ENCODE results near the gene RAC2.
"Not testable (repeated sequence)": the region's sequence is repeated elsewhere in the genome, so short reads cannot be mapped to it uniquely, and the experiment has no call there.

Gene RAC2

DNA sequence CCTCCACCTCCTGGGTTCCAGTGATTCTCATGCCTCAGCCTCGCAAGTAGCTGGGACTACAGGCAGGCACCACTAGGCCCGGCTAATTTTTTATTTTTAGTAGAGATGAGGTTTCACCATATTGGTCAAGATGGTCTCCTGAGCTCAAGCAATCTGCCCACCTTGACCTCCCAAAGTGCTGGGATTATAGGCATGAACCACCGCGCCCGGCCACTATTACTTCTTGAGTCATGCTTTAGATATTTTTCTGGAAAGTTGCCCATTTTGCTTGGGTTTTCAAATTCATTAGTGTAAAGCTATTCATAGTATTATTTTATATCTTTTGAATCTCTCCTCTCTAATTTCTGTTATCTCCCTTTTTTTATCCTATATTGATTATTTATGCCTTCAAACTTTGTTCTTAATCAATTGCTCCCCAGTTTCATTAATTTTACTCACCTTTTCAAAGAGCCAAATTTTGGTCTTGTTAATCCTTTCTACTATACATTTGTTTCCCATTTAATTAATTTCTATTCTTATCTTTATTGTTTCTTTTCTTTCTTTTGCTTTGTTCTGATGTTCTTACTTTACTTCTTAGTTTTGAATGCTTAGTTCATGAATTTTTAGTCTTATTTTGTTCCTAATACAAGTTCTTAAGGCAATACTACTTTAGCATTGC lies 10.3 kb upstream of the RAC2 start:
- no peak for DNase-seq

DNA sequence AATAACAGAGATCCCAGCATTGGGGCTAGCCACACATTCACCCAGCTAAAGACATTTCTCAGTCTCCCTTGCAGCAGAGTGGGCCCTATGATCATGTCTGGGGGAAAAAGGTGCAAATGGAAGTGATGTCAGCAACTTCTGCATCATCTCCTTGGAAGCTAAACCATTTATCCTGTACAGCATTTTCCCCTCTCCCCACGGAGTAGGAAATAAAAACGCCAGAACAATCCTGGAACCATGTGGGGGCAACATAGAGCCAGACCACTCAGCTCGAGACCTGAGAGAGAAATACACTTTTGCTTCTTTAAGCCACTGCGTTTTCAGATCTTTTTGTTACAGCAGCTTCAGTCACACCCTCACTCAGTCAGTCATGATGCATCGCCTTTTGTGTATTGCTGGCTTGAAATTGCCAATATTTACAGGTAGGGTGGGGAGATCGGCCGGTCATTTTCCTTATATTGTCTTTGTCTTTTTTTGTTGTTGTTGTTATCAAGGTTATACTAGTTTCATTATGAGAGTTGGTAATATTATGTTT lies 9.1 kb upstream of the RAC2 start:
- DNase-seq, result no peak

DNA sequence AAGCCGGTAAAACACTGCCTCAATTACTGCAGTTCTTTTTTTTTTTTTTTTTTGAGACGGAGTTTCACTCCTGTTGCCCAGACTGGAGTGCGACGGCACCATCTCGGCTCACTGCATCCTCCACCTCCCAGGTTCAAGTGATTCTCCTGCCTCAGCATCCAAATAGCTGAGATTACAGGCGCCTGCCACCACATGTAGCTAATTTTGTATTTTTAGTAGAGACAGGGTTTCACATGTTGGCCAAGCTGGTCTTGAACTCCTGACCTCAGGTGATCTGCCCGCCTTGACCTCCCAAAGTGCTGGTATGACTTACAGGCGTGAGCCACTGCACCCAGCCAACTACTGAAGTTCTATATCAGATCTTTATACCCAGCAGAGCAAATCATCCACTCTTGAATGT lies 7.8 kb upstream of the RAC2 start:
- not testable (repeated sequence) for DNase-seq

DNA sequence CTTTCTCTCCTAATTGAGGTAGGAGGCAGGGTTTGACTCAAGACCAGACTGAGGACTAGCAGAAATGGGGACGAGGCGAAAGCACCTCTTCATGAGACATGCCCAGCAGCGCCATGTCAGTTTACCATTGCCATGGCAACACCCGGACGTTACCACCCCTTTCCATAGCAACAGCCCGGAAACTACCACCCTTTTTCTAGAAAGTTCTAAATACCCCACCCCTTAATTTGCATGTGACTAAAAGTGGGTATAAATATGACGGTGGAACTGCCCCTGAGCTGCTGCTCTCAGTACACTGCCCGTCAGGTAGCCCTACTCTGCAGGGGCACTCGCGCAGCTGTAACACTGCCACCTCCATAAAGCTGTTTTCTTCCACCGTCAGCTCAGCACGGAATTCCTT lies 5.9 kb upstream of the RAC2 start:
- no peak for DNase-seq

DNA sequence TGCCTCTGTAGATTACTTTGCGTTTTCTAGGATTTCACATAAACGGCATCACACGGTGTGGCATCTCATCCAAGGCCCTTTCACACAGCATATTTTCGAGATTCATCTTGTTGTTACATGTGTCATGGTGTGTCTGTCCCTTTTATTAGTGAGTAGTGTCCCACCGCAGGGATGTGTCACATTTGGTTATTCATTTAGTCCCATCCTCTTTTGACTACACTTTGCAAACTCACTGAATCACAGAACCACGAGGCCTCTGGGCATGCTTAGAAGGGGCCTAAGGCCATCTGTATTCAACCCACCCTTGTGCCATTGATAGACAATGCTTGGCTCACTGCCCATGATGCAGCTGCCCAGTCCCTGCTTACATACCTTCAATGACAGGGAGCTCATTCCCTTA lies 4.2 kb upstream of the RAC2 start:
- no peak for DNase-seq

DNA sequence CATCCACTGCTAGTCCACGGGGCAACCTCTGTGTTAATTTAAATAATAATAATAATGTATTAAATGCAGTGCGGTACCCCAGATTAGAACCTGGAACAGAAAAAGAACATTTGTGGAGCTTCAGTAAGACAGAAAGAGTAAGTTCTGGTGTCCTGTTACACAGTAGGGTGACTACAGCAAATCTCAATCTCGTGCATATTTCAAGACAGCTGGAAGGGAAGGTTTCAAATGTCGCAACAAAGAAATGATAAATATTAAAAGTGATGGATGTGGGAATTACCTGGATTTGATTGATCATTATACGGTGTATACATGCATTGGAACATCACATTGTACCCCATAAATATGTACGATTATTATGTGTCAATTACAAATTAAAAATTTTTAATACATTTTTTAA lies 1.7 kb upstream of the RAC2 start:
- DNase-seq, result no peak

DNA sequence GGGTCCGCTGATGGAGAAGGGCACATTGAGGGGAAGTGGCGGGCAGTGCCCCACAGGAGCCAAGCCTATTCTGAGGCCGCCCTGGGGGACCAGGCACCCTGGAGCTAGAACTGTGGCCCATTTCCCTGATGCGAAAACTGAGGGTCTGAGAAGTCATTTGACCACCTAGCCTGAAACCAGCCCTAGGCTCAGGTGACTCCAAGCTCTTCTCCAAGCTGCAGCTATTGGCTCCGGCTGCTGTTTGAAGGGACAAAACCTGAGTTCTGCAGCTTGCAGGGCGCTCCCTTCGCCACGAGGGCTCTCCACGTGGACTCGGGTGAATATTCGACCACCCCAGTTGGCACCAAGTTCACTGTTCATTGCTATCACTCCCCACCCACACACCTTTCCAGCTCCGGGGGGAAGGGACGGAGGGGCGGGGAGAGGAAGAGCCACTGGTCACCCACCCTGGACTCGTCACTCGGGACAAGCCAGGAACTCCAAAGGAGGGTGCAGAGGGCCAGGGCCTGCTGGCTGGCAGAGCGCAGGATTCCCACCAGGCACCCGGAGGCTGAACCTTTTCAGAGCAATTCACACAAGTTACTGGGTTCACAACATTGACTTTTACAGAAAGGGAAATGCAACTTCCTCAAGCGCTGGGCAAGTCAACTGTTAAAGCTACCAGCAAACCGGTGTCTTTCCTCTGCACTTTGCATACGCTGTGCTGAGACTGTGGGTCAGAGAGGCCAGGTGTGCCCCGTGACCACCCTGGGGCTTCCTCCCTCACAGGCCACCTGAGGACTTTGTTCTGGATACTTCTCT lies 1.1 kb upstream of the RAC2 start:
- DNase-seq, result no peak

DNA sequence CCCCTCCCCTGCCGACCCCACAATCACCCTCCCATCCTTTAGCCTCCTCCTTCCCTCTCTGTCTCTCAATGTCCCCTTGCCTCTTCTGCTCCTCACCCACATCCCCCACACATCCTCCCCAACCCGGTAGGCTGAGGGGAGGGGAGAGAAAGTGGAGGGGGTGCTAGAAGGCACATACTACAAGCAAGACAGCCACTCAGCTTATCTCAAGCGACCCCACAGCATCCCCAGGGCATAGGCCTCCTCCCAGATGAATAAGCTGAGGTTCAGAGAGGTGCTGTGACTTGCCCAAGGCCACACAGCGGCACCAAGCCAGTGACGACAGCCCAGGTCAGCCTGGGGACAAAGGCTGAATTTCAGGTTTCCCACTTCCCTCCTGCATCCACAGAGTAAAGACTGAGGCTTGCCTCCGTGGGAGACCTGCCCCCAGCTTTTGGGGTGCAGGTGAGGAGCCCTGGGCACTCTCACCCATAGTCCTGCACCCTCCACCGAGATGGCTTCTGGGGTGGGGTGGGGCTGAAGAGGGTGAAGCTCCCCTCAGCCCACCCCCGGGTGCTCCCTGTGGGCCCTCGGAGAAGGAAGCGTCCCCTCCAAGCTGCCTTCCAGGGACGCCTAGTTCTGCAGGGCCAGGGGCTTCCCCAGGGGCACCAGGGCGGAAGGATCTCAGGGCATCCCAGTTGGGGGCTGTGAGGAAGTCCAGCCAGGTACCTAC lies 511 bp downstream of the RAC2 start:
- no peak for DNase-seq

DNA sequence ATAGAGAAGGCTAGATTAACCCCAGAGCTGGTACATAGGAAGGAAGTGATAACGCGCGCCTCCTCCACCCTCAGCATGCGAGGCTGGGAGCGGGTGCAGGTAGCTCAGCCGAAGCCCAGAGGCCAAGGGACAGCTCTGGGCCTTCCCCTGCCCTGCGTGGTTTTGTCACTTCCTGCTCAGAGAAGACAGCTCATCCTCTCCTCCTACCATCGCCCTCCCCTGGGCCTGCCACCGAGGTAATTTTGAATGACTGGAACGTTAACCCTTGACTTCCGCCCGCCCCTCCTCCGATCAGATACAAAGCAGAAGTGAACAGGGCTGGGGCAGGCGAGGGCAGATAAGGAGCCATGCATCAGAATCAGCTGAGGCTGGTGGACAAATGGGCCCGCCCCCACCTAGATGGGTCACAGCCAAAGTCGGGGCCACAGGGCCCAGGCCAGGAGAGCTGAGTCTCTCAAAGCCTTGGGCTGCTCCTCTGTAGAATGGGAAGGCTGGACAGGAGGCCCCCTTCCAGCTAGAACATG lies 1.6 kb downstream of the RAC2 start:
- DNase-seq, result peak; percentile 83 to 85

DNA sequence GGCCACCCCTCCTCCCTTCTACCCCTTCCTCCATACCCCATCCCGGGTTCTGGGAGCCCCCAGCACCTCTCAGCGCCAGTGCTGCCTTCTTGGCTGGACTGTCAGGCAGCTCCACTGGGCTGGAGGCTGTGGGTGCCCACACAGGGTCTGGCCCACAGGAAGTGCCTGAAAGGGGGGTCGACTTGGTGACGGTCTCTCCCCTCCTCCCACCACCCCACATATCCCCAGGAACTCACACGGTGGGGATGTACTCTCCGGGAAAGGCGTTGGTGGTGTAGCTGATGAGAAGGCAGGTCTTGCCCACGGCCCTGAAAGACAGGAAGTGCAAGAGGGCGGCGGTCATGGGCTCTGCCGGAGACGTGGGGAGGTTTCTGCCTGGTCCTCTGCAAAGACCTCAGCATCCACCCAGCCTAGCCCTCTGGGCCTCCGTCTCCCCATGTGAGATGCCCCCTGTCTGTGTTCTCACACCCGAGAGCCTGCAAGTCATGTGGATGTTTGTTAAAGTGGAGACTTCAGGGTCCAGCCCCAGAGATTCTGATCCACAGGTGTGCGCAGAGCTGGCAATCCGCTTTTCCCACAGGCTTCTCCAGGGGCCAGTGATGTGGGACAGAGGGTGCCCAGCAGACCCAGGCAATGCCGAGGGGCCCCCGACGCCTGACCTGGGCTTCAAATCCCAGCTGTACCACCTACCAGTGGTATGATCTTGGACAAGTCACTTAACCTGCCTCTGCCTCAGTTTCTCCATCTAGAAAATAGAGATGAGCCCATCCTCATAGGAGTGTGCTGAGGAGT lies 2.5 kb downstream of the RAC2 start:
- DNase-seq, result no peak

DNA sequence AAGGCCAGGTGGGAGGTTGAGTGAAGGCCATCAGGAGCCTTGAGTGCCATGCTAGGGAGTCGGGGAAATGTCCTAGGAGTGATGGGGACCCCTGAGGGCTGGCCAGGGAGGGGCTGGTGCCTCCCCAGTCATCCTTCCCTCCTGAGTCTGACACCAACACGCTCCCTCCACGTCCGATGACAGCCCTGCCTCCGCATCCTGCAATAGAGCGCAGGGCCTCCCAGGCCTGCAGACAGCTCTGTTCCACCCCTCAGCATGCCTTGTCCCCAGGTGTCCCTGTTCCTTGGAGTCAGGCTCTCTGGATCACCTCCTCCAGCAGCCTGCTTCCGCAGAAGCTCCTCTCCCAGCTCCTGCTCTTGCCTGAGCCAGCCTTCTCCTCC lies 3.1 kb downstream of the RAC2 start:
- no peak for DNase-seq

DNA sequence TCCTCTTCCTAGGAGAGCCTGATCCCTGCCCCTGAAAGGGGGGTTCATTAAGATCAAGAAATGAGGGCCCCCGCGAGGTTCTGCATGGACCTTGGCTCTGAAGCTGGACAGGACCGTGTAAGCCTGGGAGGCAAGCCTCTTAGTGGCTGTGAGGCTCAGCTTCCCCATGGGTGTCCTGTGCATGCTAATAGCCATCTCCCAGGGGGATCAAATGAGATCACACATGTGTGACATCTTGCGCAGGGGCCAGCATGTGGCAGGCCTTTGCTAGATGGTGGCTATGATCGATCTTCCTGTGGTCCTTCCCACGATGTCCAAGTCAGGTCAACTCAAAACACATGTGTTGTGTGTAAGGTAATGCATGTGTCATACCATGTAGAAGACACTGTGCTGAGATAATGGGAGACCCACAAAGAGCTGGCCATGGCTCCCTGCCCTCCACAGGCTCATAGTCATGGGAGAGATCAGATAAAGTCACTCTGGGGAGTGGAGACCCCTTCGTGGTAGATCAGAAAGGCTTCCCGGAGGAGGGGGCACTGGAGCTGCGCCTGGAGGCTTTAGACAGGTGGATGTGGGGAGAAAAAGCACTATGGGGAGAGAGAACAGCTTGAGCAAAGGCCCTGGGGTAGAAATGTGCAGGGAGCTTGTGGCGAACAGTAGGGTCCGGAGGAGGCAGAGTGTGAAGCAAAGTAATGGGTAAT lies 3.7 kb downstream of the RAC2 start:
- DNase-seq, result no peak

DNA sequence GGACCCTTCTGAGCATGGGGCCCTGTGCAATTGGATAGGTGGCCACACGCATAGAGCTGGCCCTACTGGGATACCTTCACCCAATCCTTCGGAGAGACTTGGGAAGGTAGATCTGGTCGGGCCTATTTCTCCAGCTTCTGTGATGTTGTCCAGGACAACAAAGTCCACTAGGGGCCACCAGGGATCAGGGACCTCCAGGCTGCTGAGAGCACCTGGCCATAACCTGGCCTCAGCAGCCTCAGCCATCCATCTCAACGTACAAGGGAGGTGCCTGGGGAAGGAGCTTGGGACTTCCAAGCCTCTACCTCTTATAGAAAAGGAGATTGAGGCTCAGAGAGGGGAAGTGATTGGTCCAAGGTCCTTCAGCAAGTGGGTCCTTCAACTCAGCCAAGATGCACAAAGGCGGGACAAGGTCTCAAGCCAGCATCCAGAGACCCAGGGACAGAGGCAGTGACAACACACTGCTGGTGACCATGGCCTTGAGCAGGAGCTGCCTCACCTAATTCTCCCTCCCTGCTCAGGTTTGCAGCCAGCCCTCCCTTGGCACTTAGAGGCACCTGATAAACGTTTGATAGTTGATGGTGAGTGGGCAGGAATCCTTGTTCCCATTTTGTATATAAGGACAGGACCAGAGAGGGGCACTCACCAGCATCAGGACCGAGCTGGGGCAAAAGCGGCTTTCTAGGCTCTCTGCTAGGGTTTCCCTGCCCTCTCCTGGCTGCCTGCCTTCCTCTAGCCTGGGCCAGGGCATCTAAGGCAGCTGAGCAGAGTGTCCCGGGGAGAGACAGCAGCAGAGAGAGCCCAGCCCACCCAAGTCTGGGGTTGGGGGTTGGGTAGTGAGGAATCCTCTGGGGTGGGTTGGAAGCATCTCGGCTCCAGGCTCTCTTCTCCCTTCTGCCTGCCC lies 4.5 kb downstream of the RAC2 start:
- DNase-seq, result no peak

DNA sequence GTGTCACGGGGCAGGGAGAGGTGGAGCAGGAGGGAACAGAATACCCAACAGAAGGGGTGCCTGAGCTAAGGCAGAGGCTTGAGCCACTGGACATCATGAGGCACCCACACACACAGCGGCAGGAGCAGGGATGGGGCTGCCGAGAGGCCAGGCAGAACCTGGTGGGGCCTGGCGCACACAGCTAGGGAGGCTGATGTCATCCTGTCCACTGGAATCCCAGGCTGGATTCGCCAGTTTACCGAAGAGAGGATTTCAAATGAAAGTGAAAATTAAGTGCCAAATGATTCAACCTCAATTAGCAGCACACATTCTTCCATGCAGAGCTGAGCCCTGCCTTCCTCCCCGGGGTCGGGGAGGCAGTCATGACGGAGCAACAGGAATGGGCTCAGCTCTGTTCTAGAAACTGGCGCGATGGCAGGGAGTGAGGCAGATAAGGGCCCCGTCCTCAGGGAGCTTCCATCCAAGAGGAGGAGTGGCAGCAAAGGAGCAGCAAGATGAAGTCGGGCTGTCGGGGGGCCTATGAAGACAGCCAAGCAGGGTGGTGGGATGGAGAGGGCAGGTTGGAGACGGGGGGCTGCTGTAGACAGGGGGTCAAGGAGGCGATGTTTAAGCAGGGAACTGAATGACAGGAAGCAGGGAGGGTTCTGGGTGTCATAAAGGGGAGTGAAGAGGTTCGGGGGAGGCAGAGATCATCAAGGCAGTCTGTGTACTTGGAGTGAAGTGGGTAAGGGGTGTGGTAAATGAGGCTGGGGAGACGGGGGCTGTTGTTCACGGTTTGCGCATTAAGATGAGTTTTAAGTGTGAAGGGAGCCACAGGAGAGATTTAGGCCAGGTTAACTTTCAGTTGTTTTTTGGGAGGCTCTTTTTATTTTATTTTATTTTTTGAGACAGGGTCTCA lies 6.4 kb downstream of the RAC2 start:
- DNase-seq, result no peak

DNA sequence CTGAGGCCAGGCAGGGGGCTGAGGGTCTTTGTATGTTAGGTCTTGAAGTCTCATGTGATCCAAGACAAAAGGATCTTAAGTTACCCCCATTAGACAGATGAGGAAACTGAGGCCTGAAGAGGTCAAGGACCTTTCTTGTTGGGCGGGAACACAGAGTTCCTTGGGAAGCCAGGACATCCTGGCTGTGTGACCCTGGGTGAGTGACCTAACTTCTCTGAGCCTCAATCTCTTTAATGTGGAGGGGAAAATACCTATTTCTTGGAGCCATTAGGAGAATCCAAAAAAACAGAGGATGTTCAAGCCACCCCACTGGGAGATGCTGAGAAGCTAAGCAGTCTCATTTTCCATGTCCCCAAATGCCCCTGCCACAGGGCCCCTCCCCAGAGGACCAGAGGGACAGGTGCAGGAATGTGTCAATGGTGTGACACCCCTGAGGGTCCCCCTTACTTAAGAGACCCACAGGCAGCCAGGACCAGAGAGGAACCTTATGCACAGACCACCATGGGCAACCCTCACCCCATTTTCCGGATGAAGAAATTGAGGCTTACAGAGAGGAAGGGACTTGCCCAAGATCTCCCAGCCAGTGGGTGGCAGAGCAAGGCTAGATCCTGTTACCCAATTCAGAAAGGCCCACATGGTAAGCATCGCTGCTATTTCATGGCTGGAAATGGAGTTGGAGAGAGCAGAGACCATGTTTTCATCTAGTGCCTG lies 8.0 kb downstream of the RAC2 start:
- no peak for DNase-seq

DNA sequence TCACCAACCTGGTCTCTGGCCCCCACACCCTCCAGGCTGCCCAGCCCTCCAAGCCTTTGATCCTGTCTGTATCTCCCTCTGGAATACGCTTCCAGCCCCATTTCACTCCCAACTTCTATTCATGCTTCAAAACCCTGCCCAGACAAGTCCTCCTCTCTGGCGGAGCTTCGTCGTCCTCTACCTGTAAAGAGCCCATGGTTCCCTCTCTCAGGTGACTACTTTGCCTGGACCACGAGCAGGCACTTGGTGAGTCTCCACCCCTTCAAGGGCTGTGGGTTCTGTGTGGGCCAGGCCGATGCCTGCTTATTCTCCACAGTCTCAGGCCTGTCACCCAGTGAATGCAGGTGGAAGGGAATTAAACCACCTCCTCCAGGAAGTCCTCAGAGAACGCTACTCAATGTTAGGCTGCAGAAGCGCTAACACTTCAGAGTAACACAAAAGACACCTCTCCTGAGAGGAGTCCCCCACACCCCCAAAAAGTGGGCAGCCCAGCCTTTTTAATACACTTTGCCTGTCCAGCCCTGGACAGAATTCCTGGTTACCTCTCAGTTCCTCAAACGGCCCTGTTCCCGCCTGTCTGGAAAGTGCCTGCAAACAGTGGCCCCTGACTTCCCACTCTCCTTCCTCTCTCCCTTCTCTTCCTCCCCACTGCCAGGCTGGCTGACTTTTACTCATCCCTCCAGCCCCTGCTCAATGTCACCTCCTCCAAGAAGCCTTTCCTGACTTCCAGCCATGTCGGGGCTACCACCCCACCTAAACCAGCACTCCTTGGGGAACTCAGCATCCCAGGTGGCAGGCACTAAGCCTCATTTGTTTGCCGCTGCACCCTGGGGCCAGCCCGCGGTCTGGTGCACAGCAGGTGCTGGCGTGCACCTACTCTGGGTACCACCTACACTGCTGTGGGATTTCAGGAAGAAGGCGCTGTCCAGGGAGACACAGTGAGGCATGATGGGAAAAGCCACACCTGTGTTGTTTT lies 9.0 kb downstream of the RAC2 start:
- DNase-seq, result no peak

DNA sequence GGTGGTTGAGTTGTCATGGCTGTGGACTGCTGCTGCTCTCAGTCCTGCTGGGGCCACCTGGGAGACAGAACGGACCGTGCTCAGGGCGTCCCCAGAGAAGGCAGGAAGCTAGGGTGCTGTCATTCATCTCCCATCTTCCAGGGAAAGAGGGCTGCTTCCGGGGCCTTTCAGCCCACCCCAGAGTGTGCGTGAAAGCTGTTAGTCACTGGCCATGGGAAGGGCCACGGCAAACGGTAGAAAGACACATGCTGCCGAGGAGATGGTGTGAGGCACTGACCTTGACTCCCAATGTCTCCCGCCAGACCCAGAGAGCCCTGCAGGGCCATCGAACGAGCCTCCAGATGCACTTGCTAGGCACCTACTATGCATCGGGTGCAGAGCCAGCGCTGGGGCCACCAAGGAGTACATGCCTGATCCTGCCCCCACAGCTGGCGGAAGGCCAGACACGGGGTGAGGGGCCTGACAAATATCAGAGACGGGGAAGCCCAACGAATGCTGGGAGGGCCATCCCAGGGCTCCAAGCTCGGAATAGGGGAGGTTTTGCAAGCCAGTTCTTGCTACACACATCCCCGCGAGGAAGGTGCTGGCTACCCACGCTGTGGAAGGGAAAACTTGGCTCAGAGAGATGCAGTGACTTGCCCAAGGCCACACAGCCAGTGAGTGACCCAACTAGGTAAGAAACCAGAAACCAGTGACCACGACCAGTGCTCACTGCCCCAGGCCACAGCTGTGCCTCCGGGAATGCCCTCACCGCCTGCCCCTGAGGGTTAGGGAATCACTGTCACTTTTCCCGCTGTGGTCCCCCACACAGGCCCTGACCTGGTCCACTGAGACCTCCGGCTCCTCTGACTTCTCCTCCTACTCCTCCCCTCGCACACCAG lies 10.1 kb downstream of the RAC2 start:
- DNase-seq, result no peak

Data from stimulated activated CD4-positive, alpha-beta T cell treated with anti-CD3 and anti-CD28 coated beads, Interleukin-2, amount 100 ng/mL, for 48 hours (primary cell).